Kidney (tissue), 14 donors: ENCODE data around the gene SOAT2. TPM values are rescaled to one million over a fixed set of nuclear protein-coding genes. Genes with fewer than 3 reads are reported as not detected.

ENCODE experiments used
- DNase-seq, 5 donors: peaks; one replicate each; pipeline ENCODE4 v3.0.0-alpha.2; 2013 to 2020
- FAIRE-seq: peaks from 2 replicates; lab custom pipeline; 2012; peaks lifted over from hg19 to GRCh38; lab: Jason Lieb, UNC
- H3K27ac ChIP-seq, 2 donors: one replicate each; pipeline ENCODE4 v1.7.0; 2013; ENCODE audit warnings: low read depth in 2 of 2, low read length in 2 of 2, inconsistent platforms in 1 of 2
- H3K27me3 ChIP-seq: one replicate; pipeline ENCODE4 v1.7.1; 2013; ENCODE audit warnings: low read length, inconsistent platforms; ENCODE audit not compliant: control insufficient read depth, insufficient read depth
- H3K36me3 ChIP-seq, 3 donors: one replicate each; pipeline versions ENCODE4 v1.7.0 to v1.7.1; 2013; ENCODE audit warnings: low read length in 3 of 3, control low read depth in 1 of 3, inconsistent platforms in 1 of 3; ENCODE audit not compliant: insufficient read depth in 3 of 3, control insufficient read depth in 2 of 3
- H3K4me1 ChIP-seq, 3 donors: one replicate each; pipeline versions ENCODE4 v1.7.0 to v1.7.1; 2013; ENCODE audit warnings: low read length in 3 of 3, inconsistent platforms in 1 of 3, low read depth in 1 of 3; ENCODE audit not compliant: control insufficient read depth in 2 of 3, insufficient read depth in 2 of 3
- H3K4me3 ChIP-seq, 3 donors: one replicate each; pipeline versions ENCODE4 v1.7.0 to v1.8.1; 2013; ENCODE audit warnings: low read length in 3 of 3, control low read depth in 1 of 3, inconsistent platforms in 1 of 3
- H3K9ac ChIP-seq, 3 donors: one replicate each; pipeline versions ENCODE4 v1.7.0 to v1.7.1; 2013; ENCODE audit warnings: low read length in 3 of 3, control low read depth in 1 of 3, inconsistent platforms in 1 of 3
- H3K9me3 ChIP-seq, 3 donors: one replicate each; pipeline versions ENCODE4 v1.7.0 to v1.7.1; 2013; ENCODE audit warnings: low read length in 3 of 3, control low read depth in 1 of 3, inconsistent platforms in 1 of 3; ENCODE audit not compliant: control insufficient read depth in 2 of 3, insufficient read depth in 1 of 3
- intact Hi-C: fragments of 100-400 bp; cut with DNase I; formaldehyde crosslinking; loops from one replicate; pipeline ENCODE4 v1.11.1; 2022
- polyA plus RNA-seq: library from polyadenylated mRNA; stranded (reverse); fragments of 350-450 nt; fragmentation: Illumina TruSeq; extraction: RNeasy Lipid Tissue Mini Kit (QIAGEN cat#74804); gene quantifications from one replicate; pipeline ENCODE4 v1.2.3, GENCODE V29; 2014; ENCODE audit warnings: low read depth, low replicate concordance; ENCODE audit not compliant: insufficient read depth
- total RNA-seq: library from RNA; stranded (reverse); fragmentation: NEBNext Ultra II Directional; extraction: Animal tissue kit (Norgen Biotek cat#: 25700); gene quantifications from one replicate; pipeline ENCODE4 v1.2.1, GENCODE V29; 2021
- TF ChIP-seq, protein P1 (sequence below): IDR thresholded peaks from 3 replicates; pipeline ENCODE4 v1.5.1; 2012; ENCODE audit warnings: mild to moderate bottlenecking, moderate library complexity, borderline replicate concordance; ENCODE audit not compliant: insufficient read depth; ENCODE audit errors: extremely low read depth
- donor health status: control.
- donor health status: control.
- donor health status: control.
- donor health status: control.
- donor health status: control.
- donor health status: DM: yes; HTN: yes; CAD: no.
- donor health status: Normal renal cell carcinoma (clear cell type).

Gene SOAT2
- total and polyA plus RNA-seq, 2 donors from 2014 or later = 0.19 to 0.26 TPM

DNA sequence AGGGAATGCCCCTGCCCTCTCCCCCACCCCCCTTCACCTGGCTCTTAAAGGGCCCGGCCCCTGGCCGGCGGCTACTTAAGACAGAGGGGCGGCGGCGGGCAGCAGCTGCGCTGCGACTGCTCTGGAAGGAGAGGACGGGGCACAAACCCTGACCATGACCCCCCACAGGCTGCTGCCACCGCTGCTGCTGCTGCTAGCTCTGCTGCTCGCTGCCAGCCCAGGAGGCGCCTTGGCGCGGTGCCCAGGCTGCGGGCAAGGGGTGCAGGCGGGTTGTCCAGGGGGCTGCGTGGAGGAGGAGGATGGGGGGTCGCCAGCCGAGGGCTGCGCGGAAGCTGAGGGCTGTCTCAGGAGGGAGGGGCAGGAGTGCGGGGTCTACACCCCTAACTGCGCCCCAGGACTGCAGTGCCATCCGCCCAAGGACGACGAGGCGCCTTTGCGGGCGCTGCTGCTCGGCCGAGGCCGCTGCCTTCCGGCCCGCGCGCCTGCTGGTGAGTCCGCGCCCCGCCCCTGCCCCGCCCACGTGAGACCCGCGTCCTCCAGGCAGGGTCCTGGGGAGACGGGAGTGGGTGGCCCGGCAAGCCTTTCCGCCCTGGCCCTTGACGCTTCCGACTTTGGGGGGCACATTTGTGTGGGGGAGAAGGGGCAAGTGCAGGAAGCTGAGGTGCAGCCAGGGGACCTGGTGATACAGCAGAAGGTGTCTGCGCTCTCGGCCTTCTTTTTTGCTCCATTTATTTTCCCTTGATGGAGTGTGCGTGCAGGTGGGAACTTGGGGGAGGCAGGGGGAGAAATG lies 5.5 kb upstream of the SOAT2 start, which contains the start of gene IGFBP6:
TSS of gene IGFBP6 (plus strand) at position 104 of the 790 bp plus-strand sequence. CDS start at position 155, 51 bp downstream.
- Histone ChIP-seq H3K4me3 (peak within 1 kb of the TSS; percentile 44 to 71 (median 64)), H3K36me3 (no peaks in the 10 kb centered on the region), H3K27ac (peak within 1 kb of the TSS; percentile 66 to 81), H3K27me3 (no peaks in the 10 kb centered on the region), H3K9me3 (no peaks in the 10 kb centered on the region), H3K4me1 (peaks cover 4 to 26% (median 20%) of the 10 kb centered on the region in 3 donors), H3K9ac (peak within 1 kb of the TSS in 2 of 3 donors; percentile 55 to 65)
- DNase-seq (peak in 4 of 5 donors; percentile 53 to 92 (median 79)), FAIRE-seq (no peak)
- TF ChIP-seq, protein P1, sequence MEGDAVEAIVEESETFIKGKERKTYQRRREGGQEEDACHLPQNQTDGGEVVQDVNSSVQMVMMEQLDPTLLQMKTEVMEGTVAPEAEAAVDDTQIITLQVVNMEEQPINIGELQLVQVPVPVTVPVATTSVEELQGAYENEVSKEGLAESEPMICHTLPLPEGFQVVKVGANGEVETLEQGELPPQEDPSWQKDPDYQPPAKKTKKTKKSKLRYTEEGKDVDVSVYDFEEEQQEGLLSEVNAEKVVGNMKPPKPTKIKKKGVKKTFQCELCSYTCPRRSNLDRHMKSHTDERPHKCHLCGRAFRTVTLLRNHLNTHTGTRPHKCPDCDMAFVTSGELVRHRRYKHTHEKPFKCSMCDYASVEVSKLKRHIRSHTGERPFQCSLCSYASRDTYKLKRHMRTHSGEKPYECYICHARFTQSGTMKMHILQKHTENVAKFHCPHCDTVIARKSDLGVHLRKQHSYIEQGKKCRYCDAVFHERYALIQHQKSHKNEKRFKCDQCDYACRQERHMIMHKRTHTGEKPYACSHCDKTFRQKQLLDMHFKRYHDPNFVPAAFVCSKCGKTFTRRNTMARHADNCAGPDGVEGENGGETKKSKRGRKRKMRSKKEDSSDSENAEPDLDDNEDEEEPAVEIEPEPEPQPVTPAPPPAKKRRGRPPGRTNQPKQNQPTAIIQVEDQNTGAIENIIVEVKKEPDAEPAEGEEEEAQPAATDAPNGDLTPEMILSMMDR = no peak
- intact Hi-C loops = no loop called here

DNA sequence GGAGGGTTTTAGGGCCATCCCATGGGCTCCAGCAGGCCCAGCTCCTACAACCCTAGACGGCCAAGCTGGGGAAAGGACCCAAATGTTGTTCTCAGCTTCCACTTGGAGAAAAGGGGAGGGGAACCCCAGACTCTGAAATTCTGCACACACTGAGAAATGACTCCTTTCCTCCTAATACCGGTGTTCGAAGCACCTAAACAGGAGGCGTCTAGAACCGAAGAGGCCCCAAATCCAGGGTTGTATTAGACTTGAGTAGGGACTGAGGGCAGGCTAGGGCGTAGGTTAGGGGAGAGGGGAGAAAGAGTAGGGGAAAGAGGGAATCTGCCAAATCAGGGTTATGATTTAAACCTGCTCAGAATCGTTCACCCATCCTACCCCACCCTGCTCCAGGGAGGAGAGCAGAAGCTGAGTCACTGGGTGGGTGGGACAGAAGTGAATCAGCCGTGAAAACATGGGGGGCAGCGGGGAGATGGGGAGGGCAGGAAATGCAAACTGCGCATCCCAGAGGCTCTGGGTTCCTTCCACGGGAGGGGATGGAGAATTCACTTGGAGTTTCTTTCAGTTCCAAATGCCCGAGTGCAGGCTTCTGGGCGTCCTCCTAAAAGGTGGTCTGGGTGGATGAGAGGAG lies 4.8 kb upstream of the SOAT2 start:
- no peaks in the 10 kb centered on the region for H3K36me3 ChIP-seq
- intact Hi-C loops = no loop called here
- peak overlapping the region in 2 of 3 donors; percentile 64 to 71 for H3K4me3 ChIP-seq
- H3K9ac ChIP-seq = peak overlapping the region in 1 of 3 donors; percentile 65
- FAIRE-seq (no peak), DNase-seq (peak in 2 of 5 donors; percentile 25 to 82)
- no peaks in the 10 kb centered on the region for H3K27me3 ChIP-seq
- TF ChIP-seq, protein P1 = no peak
- no peaks in the 10 kb centered on the region for H3K9me3 ChIP-seq
- H3K4me1 ChIP-seq = peaks cover 4 to 33% (median 25%) of the 10 kb centered on the region in 3 donors
- H3K27ac ChIP-seq = peak overlapping the region; percentile 66 to 81

DNA sequence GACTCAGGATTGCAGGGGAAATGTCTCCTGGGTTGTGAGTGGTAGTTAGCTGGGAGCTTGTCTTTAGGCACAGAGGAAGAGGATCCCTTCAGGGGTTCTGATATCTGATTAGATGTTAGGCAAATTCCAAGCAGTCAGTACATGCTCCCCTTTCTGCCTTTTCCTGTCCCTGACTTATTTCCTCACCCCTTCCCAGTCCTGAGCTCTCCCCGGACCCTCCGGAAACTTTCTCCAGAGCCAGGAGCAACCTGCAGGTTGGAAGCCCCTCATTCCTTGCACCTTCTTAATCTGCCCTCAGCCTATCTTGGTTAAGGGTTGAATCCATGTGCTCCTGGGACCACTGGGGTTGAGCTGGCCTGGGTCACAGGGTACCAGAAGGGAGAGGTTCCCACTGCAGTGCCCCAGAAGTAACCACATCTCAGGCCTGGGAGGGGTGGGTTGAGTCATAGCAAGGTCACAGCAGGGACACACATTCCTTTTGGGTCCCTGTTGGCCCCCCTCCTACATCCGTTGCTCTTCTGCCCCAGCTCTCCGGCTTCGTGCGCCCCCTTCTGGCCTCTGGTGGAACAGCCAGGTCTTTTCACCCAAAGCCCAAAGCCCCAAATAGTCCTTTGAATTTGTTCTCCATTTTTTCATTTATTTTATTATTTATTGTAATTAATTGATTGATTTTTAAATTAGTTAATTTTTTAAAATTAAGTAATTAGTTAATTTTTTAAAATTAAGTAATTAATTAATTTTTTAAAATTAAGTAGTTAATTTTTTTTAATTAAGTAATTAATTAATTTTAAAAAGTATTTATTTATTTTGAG lies 4.0 kb upstream of the SOAT2 start:
- peak; percentile 87 to 96 (median 93) for DNase-seq
- peak overlapping the region in 2 of 3 donors; percentile 2 to 7 for H3K4me3 ChIP-seq
- H3K27ac ChIP-seq = peak overlapping the region; percentile 66 to 72
- TF ChIP-seq, protein P1 = peak; percentile 90
- peak; percentile 99 for FAIRE-seq
- intact Hi-C loops = no loop called here
- peaks cover 4 to 39% (median 31%) of the 10 kb centered on the region in 3 donors for H3K4me1 ChIP-seq
- H3K9me3 ChIP-seq = no peaks in the 10 kb centered on the region
- no peaks in the 10 kb centered on the region for H3K27me3 ChIP-seq
- H3K9ac ChIP-seq = peak overlapping the region in 1 of 3 donors; percentile 24
- no peaks in the 10 kb centered on the region for H3K36me3 ChIP-seq
